ENCODE data around the gene LITAF. TPM values are rescaled to one million over a fixed set of nuclear protein-coding genes. Genes with fewer than 3 reads are reported as not detected.

Gene LITAF
- total RNA-seq, 1 experiment from 2014 or later: 84.2 TPM

DNA sequence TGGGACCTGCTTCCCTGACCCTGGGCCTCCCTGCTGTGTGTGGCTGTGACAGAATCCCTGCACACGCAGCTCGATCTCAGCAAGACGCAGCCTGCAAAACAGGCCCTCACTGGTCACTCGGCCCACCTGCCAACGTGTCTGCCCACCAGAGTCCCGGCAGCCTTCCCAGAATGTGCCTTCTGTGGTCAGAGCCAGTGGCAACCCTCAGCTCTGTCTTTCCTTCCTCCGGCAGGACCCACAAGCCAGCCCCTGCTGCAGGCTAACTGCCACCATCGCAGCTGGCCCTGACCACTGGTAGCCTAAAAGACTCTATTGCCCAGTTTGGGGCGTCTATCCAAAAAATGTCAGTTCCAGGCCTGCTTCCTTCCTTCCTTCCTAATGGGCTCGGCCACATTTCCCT, 83.2 kb downstream of the LITAF start:
- H3K4me2 ChIP-seq (ENCODE audit: low read length): no peak overlapping the region
- intact Hi-C loops (cut with micrococcal nuclease): no loop called here
- ATAC-seq (no peak), DNase-seq (ENCODE audit: low read depth, low spot score) (no peak)
- peaks cover 17 to 25% of the 10 kb centered on the region in 2 experiments for H3K4me1 ChIP-seq (ENCODE audit: control insufficient read depth in 1 of 2, insufficient read depth in 2 of 2, low read length in 2 of 2)
- H3K27me3 ChIP-seq (ENCODE audit: insufficient read depth, low read length): no peaks in the 10 kb centered on the region
- no peaks in the 10 kb centered on the region for H3K9me3 ChIP-seq (ENCODE audit: control insufficient read depth in 1 of 2, insufficient read depth in 1 of 2, low read depth in 1 of 2, low read length in 2 of 2)
- H3K27ac ChIP-seq (ENCODE audit: low read depth, low read length): no peak overlapping the region
- no peaks in the 10 kb centered on the region for H3K9me2 ChIP-seq (ENCODE audit: insufficient read depth)
- no TSS peak for BruUV-seq (replicated peaks)
- TF ChIP-seq YY1 (IDR thresholded peaks at IDR 0.05; ENCODE audit: extremely low read depth, insufficient replicate concordance, low read depth, low read length): no peak
- TF ChIP-seq FOSL1 (IDR thresholded peaks at IDR 0.05; ENCODE audit: low read depth): no peak
- TF ChIP-seq RAD21 (IDR thresholded peaks at IDR 0.05; ENCODE audit: low read depth): no peak
- TF ChIP-seq EGR1 (IDR thresholded peaks at IDR 0.05; ENCODE audit: low read depth): no peak
- no peak for TF ChIP-seq ELF1 (IDR thresholded peaks at IDR 0.05; ENCODE audit: borderline replicate concordance, low read depth)
- no peak for TF ChIP-seq CBX3 (IDR thresholded peaks at IDR 0.05; ENCODE audit: low read depth)
- TF ChIP-seq ZNF274 (IDR thresholded peaks at IDR 0.05; ENCODE audit: low read depth, low read length): no peak
- no peak for TF ChIP-seq ZBTB33 (IDR thresholded peaks at IDR 0.05; ENCODE audit: extremely low read depth, insufficient replicate concordance, low read length)
- no peak for TF ChIP-seq JUND (IDR thresholded peaks at IDR 0.05)
- TF ChIP-seq TCF7L2 (IDR thresholded peaks at IDR 0.05; ENCODE audit: borderline replicate concordance, extremely low read depth, insufficient read depth, insufficient read length): no peak
- no peak for TF ChIP-seq ATF3 (IDR thresholded peaks at IDR 0.05)
- ChIA-PET CTCF (no interaction called here), POLR2A (no interaction called here), RAD21 (ENCODE audit: low non-redundant PET in 1 of 2, low total read pairs in 2 of 2, uncharacterized antibody in 2 of 2, unreplicated experiment in 2 of 2) (no interaction called here)
- H2AFZ ChIP-seq (ENCODE audit: low read depth, low read length, poor library complexity, severe bottlenecking): no peak overlapping the region
- H3K9ac ChIP-seq (ENCODE audit: low read length): no peak overlapping the region
- no peaks in the 10 kb centered on the region for H3K79me2 ChIP-seq (ENCODE audit: insufficient read depth, low read length)
- H4K20me1 ChIP-seq (ENCODE audit: insufficient read depth): no peaks in the 10 kb centered on the region
- H3K36me3 ChIP-seq (ENCODE audit: control insufficient read depth in 1 of 2, insufficient read depth in 2 of 2, low read length in 2 of 2): no peaks in the 10 kb centered on the region
- no peak overlapping the region for H3K4me3 ChIP-seq (replicated peaks in 1 of 2; ENCODE audit: low read depth in 1 of 2, low read length in 2 of 2)

All from HCT116 (cell line).